Astrocyte of the hippocampus (primary cell): ENCODE results near the gene PRKAR2A.
"Not testable (repeated sequence)": the region's sequence is repeated elsewhere in the genome, so short reads cannot be mapped to it uniquely, and the experiment has no call there.

Experiments used
- DNase-seq: peaks from one replicate; pipeline ENCODE4 v3.0.0; 2011; ENCODE audit warnings: low read depth, low spot score

The PRKAR2A gene

GRCh38 chr3:48782046-48782445 is 65.6 kb downstream of the PRKAR2A start:
- no peak for DNase-seq

- not testable (repeated sequence) for DNase-seq
Measured at GRCh38 chr3:48778565-48778964, 69.1 kb downstream of the PRKAR2A start.

DNA sequence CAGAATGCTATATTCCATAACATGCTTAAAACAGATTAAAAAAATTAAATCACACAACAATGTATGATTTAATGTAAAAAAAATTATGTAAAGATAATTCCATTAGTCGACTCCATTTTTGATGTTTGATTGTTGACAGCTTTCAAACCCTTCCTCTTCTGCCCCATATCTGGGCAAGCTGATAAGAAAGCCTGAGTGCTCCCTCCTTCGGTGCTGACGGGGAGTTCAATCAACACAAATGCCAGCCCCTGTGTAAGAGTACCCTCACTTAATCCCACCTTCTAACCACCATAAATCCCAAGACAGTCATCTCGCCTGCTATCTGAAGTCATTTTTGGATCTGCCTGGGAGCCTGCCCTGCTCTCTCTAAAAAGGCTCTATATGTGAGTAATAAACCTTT is 70.8 kb downstream of the PRKAR2A start:
- no peak for DNase-seq

- DNase-seq: no peak
Measured at GRCh38 chr3:48770192-48770502, 77.5 kb downstream of the PRKAR2A start.

GRCh38 chr3:48765376-48765775 is 82.3 kb downstream of the PRKAR2A start:
- peak; percentile 8 for DNase-seq

DNA sequence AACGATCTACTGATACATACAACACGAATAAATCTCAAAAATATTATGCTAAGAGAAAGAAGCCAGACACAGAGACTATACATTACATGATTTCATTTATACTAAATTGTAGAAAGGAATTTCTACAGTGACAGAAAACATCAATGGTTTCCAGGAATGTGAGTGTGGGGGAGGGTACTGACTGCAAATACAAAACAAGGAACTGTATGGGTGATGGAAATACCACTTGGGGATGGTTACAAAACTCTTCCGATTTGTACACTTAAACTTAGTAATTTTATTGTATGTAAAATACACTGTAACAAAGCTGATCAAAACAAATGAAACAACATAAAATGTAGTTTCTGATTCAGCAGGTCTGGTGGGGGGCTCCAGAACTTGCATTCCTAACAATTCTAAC is 84.9 kb downstream of the PRKAR2A start:
- DNase-seq: no peak

GRCh38 chr3:48759991-48760540 is 87.6 kb downstream of the PRKAR2A start:
- not testable (repeated sequence) for DNase-seq

- DNase-seq: not testable (repeated sequence)
Measured at GRCh38 chr3:48759531-48759930, 88.1 kb downstream of the PRKAR2A start.

- DNase-seq: no peak
Measured at GRCh38 chr3:48759071-48759470, 88.6 kb downstream of the PRKAR2A start.

DNA sequence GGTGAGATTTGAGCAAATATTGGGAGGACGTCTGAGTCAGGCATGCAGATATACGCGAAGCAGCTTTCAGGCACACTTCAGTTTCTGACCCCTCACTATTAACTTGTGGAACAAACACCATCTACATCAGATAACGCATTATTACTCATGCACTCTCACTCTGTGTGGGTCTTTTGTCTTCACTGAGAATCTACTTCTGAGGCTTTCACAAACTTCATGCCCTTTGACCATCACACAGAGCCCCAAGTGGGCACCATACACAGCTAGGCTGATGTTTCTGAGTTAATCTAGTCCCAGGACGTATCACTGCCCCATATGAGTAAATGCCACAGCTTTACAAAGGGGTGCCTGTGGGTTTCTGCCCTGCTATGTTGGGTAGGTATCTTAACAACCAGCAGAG is 91.0 kb downstream of the PRKAR2A start:
- DNase-seq: peak; percentile 21

DNA sequence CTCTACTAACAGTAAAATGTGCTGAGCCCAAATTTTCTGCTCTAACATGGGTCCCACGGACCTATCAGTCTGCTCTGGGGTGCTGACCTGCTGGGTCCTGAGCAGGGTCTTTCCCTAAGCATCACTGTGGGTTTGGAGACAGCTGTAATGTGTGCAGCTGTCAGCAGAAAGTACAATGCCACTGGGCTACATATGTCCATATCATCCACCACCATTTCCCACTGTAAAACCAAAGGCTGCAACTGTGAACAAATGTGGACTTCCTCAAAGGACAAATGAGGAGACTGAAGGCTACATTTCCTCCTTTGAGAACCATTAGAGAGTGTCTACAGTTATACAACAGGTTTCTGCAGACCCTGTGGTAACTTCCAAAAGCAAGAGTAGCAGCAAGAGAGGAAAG is 96.8 kb downstream of the PRKAR2A start:
- no peak for DNase-seq

DNA sequence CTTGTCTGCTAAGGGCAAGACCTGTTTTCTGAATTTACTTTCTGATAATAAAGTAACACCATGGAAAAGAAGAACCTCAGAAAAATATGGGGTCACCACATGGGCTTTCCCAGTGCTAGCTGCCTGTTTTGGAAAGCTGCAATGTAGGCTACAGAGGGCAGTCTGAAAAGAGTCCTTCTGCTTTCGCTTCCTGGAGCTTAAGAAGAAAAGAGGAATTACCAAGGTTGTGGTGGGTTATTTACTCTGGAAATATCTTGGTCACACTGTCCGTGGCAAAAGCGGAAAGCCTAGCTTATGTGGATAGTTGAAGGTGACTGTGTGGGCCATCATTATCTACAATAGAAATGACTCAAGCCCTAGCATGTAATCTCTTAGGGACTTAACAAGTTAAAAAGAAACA is 98.9 kb downstream of the PRKAR2A start:
- no peak for DNase-seq

DNA sequence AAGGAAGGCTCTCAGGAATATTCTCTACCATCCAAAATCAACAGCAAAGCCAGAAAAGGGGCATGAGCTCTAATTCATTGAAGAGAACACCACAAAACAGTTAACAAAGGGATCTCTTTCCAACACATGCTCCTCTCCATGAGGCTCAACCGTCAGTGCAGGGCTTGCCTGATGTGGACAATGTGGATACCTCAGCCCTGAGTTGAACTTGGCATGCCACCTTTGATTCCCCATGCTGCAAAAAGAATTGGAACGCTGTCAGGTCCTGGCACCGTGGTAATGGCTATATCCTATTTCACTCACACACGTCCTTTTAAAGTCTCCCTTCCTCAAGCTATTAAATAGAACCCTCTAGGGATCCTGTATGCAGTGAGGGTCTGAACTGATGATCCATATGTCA is 100.0 kb downstream of the PRKAR2A start:
- no peak for DNase-seq

DNA sequence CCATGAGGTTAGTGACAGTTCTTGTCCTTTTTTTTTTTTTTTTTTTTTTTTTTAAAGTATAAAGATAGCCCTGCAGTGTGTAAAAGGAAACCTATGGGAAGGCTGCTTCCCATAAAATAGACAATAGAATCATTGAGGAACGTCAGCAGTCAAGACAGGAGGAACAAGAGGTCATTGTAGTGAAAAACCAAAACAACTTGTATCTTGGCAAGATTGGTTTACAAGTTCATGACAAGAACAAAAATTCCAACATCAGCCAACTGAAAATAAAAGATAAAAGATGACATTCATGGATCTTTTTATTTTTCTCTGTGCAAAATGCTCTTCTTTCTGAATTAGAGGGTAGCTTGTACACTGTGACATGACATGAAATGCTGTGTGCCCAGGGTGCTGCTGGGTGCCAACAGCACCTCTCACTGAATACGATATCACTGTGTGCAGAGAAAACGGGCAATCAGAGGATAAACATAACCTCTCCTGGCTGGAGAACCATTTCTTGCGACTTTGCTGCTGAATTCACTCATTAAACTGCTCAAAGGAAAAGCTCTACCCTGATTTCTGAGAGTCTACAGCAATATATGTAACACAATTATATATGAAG is 100.6 kb downstream of the PRKAR2A start:
- DNase-seq: no peak

GRCh38 chr3:48743773-48744172 is 103.9 kb downstream of the PRKAR2A start:
- DNase-seq: no peak

DNA sequence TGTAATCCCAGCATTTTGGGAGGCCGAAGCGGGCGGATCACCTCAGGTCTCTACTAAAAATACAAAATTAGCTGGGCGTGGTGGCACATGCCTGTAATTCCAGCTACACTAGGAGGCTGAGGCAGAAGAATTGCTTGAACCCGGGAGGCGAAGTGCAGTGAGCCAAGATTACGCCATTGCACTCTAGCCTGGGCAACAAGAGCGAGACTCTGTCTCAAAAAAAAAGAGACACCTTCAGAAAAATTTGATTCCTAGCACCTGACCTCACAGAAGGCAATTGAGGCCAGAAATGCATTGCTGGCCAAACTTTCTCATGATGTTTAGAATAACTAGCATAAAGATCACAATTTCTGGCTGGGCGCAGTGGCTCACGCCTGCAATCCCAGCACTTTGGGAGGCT is 106.4 kb downstream of the PRKAR2A start:
- DNase-seq: not testable (repeated sequence)

GRCh38 chr3:48739955-48740823 is 107.5 kb downstream of the PRKAR2A start:
- peak; percentile 87 for DNase-seq

GRCh38 chr3:48739617-48739954 is 108.1 kb downstream of the PRKAR2A start:
- DNase-seq: no peak

DNA sequence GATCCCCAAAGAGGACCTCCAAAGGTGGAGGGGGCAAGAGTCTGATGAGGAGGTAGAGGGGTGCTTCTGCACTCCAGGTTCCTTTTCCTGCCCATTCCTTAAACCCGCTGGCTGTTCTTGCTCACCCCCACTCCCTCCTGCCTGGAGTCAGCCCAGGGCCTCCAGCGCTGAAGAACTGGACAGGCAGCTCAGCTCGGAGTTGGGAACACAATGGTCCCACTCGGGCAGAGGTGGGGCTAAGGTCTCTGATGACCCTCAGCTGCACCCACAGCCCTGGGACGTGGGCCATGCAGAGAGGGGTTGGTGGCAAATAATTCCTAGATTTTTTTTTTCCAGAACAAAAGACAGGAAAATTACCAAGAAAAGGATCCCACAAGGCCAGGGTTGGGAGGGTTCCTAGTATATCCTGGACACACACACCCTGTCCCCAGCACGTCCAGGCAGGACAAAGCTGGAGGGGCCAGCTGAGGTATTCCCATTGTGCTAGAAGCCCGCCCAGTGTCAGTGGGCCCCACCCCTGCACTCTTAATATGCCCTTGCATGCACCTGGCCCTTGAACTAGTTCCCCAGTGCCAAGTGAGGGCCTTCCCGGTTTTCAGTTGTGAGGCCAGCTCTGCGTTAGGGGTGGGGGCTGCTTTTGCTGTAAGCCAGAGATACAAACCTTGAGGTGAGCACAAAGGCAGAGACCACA is 108.6 kb downstream of the PRKAR2A start:
- DNase-seq: no peak

DNA sequence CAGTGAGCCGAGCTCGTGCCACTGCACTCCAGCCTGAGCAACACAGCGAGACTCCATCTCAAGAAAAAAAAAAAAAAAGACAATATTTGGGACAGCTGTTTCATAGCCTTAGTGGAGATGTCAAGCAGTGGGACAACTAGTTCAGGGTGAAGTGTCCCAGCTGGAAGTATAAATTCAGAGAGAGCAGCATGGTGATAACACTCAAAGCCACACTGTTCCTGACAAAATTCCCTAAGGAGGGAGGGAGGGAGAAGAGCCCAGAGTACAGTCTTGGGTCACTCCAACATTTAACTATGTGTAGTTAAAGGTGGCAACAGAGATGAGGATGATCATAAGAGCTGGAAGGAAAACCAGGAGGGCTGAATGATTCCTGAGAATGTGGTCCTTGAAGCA is 109.5 kb downstream of the PRKAR2A start:
- DNase-seq: no peak

DNA sequence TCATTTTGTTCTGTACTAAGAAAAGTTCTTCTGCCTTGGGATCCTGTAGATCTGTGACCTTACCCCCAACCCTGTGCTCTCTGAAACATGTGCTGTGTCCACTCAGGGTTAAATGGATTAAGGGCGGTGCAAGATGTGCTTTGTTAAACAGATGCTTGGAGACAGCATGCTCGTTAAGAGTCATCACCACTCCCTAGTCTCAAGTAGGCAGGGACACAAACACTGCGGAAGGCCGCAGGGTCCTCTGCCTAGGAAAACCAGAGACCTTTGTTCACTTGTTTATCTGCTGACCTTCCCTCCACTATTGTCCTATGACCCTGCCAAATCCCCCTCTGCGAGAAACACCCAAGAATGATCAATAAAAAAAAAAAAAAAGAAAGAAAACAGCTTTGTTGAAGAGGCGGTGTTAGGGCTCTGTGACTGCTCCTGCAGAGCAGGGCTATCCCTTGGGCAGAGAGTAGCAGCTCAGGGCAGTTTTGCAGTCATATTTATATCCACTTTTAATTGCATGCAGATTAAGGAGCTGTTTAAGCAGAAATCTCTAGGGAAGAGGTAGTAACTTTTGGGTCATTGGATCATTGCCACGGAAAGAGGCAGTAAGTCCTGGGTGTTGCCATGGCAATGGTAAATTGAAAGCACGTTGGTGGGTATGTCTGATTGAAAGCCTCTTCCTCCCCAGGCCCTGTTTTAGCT is 112.5 kb downstream of the PRKAR2A start:
- DNase-seq: not testable (repeated sequence)

DNA sequence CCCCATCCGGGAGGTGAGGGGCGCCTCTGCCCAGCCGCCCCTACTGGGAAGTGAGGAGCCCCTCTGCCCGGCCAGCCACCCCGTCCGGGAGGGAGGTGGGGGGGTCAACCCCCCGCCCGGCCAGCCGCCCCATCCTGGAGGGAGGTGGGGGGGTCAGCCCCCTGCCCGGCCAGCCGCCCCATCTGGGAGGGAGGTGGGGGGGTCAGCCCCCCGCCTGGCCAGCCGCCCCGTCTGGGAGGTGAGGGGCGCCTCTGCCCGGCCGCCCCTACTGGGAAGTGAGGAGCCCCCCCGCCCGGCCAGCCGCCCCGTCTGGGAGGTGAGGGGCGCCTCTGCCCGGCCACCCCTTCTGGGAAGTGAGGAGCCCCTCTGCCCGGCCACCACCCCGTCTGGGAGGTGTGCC is 113.1 kb downstream of the PRKAR2A start:
- not testable (repeated sequence) for DNase-seq
